SJSA1 (cell line): ENCODE measurements around the gene PVALB. TPM values are rescaled to one million over a fixed set of nuclear protein-coding genes. Genes with fewer than 3 reads are reported as not detected.

Experiments
- DNase-seq, 2 experiments: peaks; one replicate each; pipeline ENCODE4 v3.0.0-alpha.2; 2015 to 2020; ENCODE audit warnings: low spot score in 2 of 2, low read depth in 1 of 2
- H3K27ac ChIP-seq: fragments of 250-450 bp; sonication (Bioruptor Pico); 2 replicates; pipeline ENCODE4 v1.5.1; 2020; ENCODE audit warnings: mild to moderate bottlenecking, moderate library complexity
- H3K27me3 ChIP-seq: fragments of 250-450 bp; sonication (Bioruptor Pico); replicated peaks from 2 replicates; pipeline ENCODE4 v1.5.1; 2020; ENCODE audit warnings: mild to moderate bottlenecking, moderate library complexity
- H3K36me3 ChIP-seq: fragments of 250-450 bp; sonication (Bioruptor Pico); 2 replicates; pipeline ENCODE4 v1.5.1; 2020; ENCODE audit warnings: mild to moderate bottlenecking
- H3K4me1 ChIP-seq: fragments of 250-450 bp; sonication (Bioruptor Pico); replicated peaks from 2 replicates; pipeline ENCODE4 v1.6.1; 2021; ENCODE audit warnings: mild to moderate bottlenecking
- H3K4me3 ChIP-seq: fragments of 250-450 bp; sonication (Bioruptor Pico); 2 replicates; pipeline ENCODE4 v1.5.1; 2020; ENCODE audit warnings: mild to moderate bottlenecking
- H3K9me3 ChIP-seq: fragments of 250-450 bp; sonication (Bioruptor Pico); replicated peaks from 2 replicates; pipeline ENCODE4 v1.5.1; 2020; ENCODE audit warnings: mild to moderate bottlenecking
- total RNA-seq: library from RNA; depleted of rRNA; stranded (reverse); fragments of >200 nt; shearing (Covaris generic); gene quantifications from 2 replicates; pipeline ENCODE4 v1.2.3, GENCODE V29; 2014; rRNA removed

Gene PVALB, protein sequence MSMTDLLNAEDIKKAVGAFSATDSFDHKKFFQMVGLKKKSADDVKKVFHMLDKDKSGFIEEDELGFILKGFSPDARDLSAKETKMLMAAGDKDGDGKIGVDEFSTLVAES
- total RNA-seq: not detected in 2 replicates

- H3K36me3 ChIP-seq: no peaks in the 10 kb centered on the region
- no peaks in the 10 kb centered on the region for H3K4me1 ChIP-seq
- H3K9me3 ChIP-seq: no peaks in the 10 kb centered on the region
- no peak within 1 kb of the TSS for H3K27ac ChIP-seq
- H3K4me3 ChIP-seq: no peak within 1 kb of the TSS
- no peak for DNase-seq
- H3K27me3 ChIP-seq: peaks cover 77% of the 10 kb centered on the region
Measured at GRCh38 chr22:36816636-36817524, at the start of gene PVALB. PVALB (minus strand) TSS chr22:36817035; CDS start chr22:36817005, 30 bp downstream.

- no peaks in the 10 kb centered on the region for H3K27me3 ChIP-seq
- no peak overlapping the region for H3K4me3 ChIP-seq
- no peaks in the 10 kb centered on the region for H3K4me1 ChIP-seq
- no peaks in the 10 kb centered on the region for H3K36me3 ChIP-seq
- H3K27ac ChIP-seq: no peak overlapping the region
- H3K9me3 ChIP-seq: no peaks in the 10 kb centered on the region
- DNase-seq: no peak
Measured at GRCh38 chr22:36865346-36865745, 48.5 kb upstream of the PVALB start.

DNA sequence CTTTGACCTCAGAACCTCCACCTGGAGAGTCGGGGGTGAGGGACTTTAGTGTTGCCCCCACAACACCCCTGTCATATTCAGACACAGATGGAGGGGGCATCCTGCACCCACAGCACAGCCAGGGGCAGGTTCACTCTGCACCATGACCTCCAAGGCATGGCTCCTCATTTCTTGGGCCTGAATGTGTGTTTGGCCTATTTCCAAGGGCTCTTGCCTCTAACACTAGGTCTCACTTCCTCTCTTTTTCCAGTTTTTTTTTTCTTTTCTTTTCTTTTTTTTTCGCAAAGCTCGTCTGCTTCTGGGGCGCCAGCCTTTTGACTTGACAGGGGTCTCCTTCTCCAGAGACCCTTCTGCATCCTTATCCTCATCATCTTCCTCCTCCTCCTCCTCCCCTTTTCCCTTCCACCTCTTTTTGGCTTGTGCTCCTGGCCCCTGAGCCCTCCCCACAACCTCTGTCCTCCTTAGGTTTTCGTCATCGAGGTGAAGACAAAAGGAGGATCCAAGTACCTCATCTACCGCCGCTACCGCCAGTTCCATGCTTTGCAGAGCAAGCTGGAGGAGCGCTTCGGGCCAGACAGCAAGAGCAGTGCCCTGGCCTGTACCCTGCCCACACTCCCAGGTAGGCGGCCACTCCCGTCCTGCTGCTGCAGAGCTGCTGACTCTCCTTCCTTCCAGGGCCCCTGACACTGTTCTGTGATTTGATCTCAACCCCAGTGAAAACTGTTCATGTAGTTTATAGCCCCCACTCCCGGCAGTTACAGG is 47.8 kb upstream of the PVALB start:
- Histone ChIP-seq H3K36me3 (no peaks in the 10 kb centered on the region), H3K4me1 (no peaks in the 10 kb centered on the region), H3K4me3 (no peak overlapping the region), H3K27ac (no peak overlapping the region), H3K27me3 (no peaks in the 10 kb centered on the region), H3K9me3 (no peaks in the 10 kb centered on the region)
- DNase-seq: no peak

DNA sequence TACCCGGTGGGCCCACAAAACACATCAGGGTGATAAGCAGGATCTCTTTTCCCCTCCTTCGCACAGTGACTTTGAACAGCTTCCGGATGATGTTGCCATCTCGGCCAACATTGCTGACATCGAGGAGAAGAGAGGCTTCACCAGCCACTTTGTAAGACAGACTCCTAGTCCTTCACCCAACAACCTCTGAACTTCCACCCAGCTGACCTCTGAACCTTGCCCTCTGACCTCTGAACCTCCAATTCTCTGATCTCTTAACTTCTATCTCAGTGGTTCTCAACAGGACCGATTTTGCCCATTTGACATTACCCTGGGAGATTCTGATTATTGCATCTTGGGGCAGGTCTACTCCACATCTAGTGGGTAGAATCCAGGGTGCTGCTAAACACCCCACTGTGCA is 47.1 kb upstream of the PVALB start:
- DNase-seq: no peak
- Histone ChIP-seq H3K27ac (no peak overlapping the region), H3K4me1 (no peaks in the 10 kb centered on the region), H3K36me3 (no peaks in the 10 kb centered on the region), H3K4me3 (no peak overlapping the region), H3K27me3 (no peaks in the 10 kb centered on the region), H3K9me3 (no peaks in the 10 kb centered on the region)

- Histone ChIP-seq H3K36me3 (no peaks in the 10 kb centered on the region), H3K4me3 (no peak overlapping the region), H3K9me3 (no peaks in the 10 kb centered on the region), H3K27ac (no peak overlapping the region), H3K27me3 (peaks cover 7% of the 10 kb centered on the region), H3K4me1 (no peaks in the 10 kb centered on the region)
- DNase-seq: no peak
Measured at GRCh38 chr22:36863281-36863680, 46.4 kb upstream of the PVALB start.

- H3K4me1 ChIP-seq: no peaks in the 10 kb centered on the region
- H3K9me3 ChIP-seq: no peaks in the 10 kb centered on the region
- H3K27ac ChIP-seq: no peak overlapping the region
- no peak for DNase-seq
- H3K4me3 ChIP-seq: no peak overlapping the region
- H3K36me3 ChIP-seq: no peaks in the 10 kb centered on the region
- H3K27me3 ChIP-seq: peaks cover 14% of the 10 kb centered on the region
Measured at GRCh38 chr22:36862251-36863242, 45.7 kb upstream of the PVALB start.

DNA sequence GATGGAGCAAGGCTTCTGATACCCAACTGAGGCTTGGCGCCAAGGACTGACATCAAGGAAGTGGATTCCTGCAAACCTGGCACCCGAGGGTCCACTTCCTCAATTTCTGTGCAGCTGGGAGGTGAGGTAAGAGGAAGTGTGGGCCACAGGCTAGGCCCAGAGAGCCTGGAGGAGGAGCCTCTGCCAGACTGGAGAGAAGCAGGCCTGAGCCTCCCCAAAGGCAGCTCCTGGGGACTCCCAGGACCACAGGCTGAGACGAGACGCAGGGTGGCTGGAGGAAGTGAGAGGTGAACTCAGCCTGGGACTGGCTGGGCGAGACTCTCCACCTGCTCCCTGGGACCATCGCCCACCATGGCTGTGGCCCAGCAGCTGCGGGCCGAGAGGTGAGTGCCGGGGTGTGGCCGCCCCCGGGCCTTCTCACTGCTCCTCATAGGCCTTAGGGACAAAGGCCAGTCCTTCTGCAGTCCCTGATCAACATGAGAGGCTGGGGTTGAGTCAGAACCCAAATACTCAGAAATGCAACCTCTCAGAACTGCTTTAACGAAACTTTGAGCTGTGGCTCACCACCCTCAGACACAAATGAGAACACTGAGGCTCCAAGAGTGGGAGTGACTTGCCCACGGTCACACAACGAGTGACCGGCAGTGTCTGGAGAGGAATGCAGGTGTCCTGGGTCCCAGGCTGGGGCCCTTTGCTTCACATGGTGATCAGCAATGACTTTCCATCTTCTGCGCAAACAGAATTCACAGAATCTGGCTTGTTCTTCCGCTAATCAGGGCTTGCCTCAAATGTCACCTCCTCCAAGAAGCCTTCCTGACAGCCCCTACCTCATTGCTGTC is 44.2 kb upstream of the PVALB start, which contains the start of gene NCF4:
Gene NCF4, plus strand, starts transcription at position 186 of the 839 bp plus-strand sequence. Its CDS starts 166 bp downstream, at position 352.
- DNase-seq: no peak
- H3K27me3 ChIP-seq: peaks cover 24% of the 10 kb centered on the region
- H3K27ac ChIP-seq: no peak within 1 kb of the TSS
- H3K4me3 ChIP-seq: no peak within 1 kb of the TSS
- H3K4me1 ChIP-seq: no peaks in the 10 kb centered on the region
- no peaks in the 10 kb centered on the region for H3K36me3 ChIP-seq
- H3K9me3 ChIP-seq: no peaks in the 10 kb centered on the region

DNA sequence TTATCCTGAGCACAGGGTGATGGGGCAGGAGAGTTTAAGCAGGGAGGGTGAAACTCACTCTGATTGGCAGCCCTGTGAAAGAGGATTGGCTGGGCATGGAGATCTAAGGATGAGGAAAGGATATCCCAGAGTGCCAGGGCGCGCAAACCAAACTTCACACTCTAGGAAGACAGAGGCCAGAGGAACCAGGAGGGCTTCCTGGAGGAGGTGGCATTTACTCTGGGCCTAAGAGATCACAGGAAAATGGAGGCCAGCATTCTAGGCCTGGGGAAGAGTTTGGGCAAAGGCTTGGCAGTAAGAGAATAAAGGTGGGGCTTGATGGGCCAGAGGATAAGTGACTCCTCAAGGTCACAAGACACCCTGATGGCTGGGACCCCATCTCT is 43.6 kb upstream of the PVALB start:
- no peak for DNase-seq
- no peaks in the 10 kb centered on the region for H3K36me3 ChIP-seq

GRCh38 chr22:36860017-36860416 is 43.2 kb upstream of the PVALB start:
- DNase-seq: no peak
- Histone ChIP-seq H3K27ac (no peak overlapping the region), H3K4me3 (no peak overlapping the region), H3K36me3 (no peaks in the 10 kb centered on the region), H3K4me1 (no peaks in the 10 kb centered on the region), H3K9me3 (no peaks in the 10 kb centered on the region), H3K27me3 (peaks cover 29% of the 10 kb centered on the region)

More for the DNA sequence above, 43.6 kb upstream of the PVALB start:
- H3K27me3 ChIP-seq: peaks cover 28% of the 10 kb centered on the region
- no peaks in the 10 kb centered on the region for H3K9me3 ChIP-seq
- no peaks in the 10 kb centered on the region for H3K4me1 ChIP-seq
- no peak overlapping the region for H3K4me3 ChIP-seq
- no peak overlapping the region for H3K27ac ChIP-seq

DNA sequence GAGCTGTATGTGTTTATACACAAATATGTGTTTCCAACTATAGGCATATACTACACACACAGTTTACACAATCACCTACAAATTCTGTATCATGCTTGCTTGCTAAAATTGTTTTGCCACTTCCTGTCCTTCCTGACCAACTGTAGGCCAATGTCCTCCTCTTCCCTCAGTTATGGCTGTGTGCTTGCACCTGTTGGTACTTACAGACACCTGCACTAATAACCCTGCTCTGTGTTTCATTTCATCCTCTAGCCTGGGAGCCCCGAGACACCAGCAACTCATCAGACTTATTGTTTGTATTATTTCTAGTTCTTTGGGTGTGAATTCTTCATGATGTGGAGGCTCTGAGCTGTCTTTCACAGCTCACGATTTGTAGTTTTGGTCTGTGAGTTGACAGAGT is 42.1 kb upstream of the PVALB start:
- no peak for DNase-seq
- no peak overlapping the region for H3K27ac ChIP-seq
- no peaks in the 10 kb centered on the region for H3K9me3 ChIP-seq
- no peaks in the 10 kb centered on the region for H3K36me3 ChIP-seq
- H3K4me3 ChIP-seq: no peak overlapping the region
- no peaks in the 10 kb centered on the region for H3K4me1 ChIP-seq
- peaks cover 29% of the 10 kb centered on the region for H3K27me3 ChIP-seq

- Histone ChIP-seq H3K27me3 (peaks cover 29% of the 10 kb centered on the region), H3K4me3 (no peak overlapping the region), H3K4me1 (no peaks in the 10 kb centered on the region), H3K9me3 (no peaks in the 10 kb centered on the region), H3K36me3 (no peaks in the 10 kb centered on the region), H3K27ac (no peak overlapping the region)
- no peak for DNase-seq
Measured at GRCh38 chr22:36858156-36858555, 41.3 kb upstream of the PVALB start.

- Histone ChIP-seq H3K36me3 (no peaks in the 10 kb centered on the region), H3K27ac (no peak overlapping the region), H3K4me1 (no peaks in the 10 kb centered on the region), H3K4me3 (no peak overlapping the region), H3K27me3 (peaks cover 29% of the 10 kb centered on the region), H3K9me3 (no peaks in the 10 kb centered on the region)
- no peak for DNase-seq
Measured at GRCh38 chr22:36856792-36857135, 39.9 kb upstream of the PVALB start.
